ENCODE data around the gene SEC31B.

The SEC31B gene

DNA sequence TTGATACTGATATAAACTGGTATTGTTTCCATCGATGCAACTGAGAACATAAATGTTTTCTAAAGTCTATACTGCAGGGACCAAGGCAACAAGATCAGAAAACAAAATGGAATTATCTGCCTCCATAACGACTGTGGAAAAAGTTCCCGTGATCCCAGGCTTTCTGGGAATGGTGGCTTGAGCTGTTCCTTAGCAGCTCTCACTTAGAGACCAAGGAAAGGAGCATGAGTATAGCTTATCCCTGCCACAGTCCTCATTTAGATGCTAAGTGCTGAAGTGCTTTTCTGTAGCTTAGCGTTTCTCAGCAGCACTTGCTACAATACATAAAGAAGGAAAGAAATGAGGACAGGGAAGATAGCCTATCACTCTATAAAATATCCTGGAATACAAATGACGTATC is 51.3 kb downstream of the SEC31B start:
- Histone ChIP-seq H3K9me3 (no peaks in the 10 kb centered on the region), H3K36me3 (no peaks in the 10 kb centered on the region), H3K4me3 (ENCODE audit: low read depth, low read length) (no peak overlapping the region), H3K27me3 (peaks cover 30% of the 10 kb centered on the region), H3K4me1 (no peaks in the 10 kb centered on the region)
- TF ChIP-seq, protein P1, sequence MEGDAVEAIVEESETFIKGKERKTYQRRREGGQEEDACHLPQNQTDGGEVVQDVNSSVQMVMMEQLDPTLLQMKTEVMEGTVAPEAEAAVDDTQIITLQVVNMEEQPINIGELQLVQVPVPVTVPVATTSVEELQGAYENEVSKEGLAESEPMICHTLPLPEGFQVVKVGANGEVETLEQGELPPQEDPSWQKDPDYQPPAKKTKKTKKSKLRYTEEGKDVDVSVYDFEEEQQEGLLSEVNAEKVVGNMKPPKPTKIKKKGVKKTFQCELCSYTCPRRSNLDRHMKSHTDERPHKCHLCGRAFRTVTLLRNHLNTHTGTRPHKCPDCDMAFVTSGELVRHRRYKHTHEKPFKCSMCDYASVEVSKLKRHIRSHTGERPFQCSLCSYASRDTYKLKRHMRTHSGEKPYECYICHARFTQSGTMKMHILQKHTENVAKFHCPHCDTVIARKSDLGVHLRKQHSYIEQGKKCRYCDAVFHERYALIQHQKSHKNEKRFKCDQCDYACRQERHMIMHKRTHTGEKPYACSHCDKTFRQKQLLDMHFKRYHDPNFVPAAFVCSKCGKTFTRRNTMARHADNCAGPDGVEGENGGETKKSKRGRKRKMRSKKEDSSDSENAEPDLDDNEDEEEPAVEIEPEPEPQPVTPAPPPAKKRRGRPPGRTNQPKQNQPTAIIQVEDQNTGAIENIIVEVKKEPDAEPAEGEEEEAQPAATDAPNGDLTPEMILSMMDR (IDR thresholded peaks at IDR 0.05; ENCODE audit: low read depth, low read length) = no peak
- DNase-seq = no peak

DNA sequence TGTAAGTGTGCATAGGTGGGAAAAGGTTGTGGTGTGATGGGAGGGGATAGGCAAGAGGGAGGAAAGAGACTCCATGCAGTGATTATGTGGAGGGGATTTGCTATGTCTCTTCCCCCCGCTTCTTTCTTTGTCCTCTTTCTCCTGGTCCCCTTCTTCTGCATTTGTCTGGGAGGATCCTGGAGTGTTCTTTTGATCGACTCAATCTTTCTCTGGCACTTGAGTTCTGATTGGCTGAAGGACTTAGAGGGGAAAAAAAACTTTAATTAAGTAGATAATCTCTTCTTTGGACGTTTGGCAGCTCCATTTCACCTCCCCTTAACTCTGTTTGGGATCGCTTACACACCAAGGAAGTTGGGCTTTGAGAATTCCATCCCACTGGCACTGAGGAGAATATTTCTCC is 57.0 kb downstream of the SEC31B start, which contains the start of gene WNT8B:
Gene WNT8B (plus strand): TSS at position 301 of the 400 bp plus-strand sequence. CDS start 160 bp downstream, outside the sequence.
- no peaks in the 10 kb centered on the region for H3K36me3 ChIP-seq
- DNase-seq = no peak
- no peak within 1 kb of the TSS for H3K4me3 ChIP-seq (ENCODE audit: low read depth, low read length)
- TF ChIP-seq, protein P1 (IDR thresholded peaks at IDR 0.05; ENCODE audit: low read depth, low read length) = no peak
- peaks cover 46% of the 10 kb centered on the region for H3K27me3 ChIP-seq
- H3K9me3 ChIP-seq = no peaks in the 10 kb centered on the region
- H3K4me1 ChIP-seq = no peaks in the 10 kb centered on the region

DNA sequence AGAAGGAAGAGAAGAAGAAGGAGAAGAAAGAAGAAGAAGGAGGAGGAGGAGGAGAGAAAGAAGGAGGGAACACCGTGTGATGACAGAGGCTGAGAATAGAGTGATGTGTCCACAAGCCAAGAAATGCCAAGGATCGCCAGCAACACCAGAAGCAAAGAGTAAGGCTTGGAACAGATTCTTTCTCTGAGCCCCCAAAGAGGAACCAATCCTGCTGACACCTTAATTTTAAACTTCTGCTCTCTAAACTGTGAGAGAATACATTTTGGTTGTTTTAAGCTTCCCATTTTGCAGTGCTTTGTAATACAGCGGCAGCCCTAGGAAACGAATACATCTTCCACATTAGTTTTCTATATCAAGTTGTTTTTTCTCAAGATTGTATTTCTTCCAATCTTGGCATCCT is 70.7 kb downstream of the SEC31B start:
- DNase-seq = no peak
- no peaks in the 10 kb centered on the region for H3K36me3 ChIP-seq
- no peaks in the 10 kb centered on the region for H3K4me1 ChIP-seq
- TF ChIP-seq, protein P1 (IDR thresholded peaks at IDR 0.05; ENCODE audit: low read depth, low read length) = no peak
- H3K27me3 ChIP-seq = peaks cover 4% of the 10 kb centered on the region; the same call in 1 of the 2 replicates
- H3K4me3 ChIP-seq (ENCODE audit: low read depth, low read length) = no peak overlapping the region
- H3K9me3 ChIP-seq = no peaks in the 10 kb centered on the region

DNA sequence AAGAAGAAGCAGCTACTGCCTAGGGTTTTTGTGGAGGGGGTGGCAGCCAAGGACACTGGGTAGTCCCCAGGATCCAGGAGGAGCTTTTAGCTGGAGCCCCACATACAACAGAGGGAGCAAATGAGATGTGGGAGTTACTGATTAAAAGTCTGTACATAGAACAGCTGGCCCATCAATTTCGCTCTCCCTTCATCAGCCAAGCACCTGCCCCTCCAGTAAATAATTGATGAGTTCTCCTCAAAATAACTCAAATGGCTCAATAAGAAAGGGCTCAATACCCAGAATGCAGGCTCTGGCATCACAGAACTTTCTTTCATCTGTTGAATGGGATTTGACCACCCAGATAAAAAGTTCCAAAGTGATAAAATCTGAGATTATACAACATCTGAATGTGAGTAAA is 72.0 kb downstream of the SEC31B start:
- 0 out of 2 replicates have a peak, but pooled peaks cover 4% of the 10 kb centered on the region for H3K27me3 ChIP-seq
- TF ChIP-seq, protein P1 (IDR thresholded peaks at IDR 0.05; ENCODE audit: low read depth, low read length) = no peak
- H3K36me3 ChIP-seq = no peaks in the 10 kb centered on the region
- no peaks in the 10 kb centered on the region for H3K9me3 ChIP-seq
- no peaks in the 10 kb centered on the region for H3K4me1 ChIP-seq
- no peak for DNase-seq
- no peak overlapping the region for H3K4me3 ChIP-seq (ENCODE audit: low read depth, low read length)

DNA sequence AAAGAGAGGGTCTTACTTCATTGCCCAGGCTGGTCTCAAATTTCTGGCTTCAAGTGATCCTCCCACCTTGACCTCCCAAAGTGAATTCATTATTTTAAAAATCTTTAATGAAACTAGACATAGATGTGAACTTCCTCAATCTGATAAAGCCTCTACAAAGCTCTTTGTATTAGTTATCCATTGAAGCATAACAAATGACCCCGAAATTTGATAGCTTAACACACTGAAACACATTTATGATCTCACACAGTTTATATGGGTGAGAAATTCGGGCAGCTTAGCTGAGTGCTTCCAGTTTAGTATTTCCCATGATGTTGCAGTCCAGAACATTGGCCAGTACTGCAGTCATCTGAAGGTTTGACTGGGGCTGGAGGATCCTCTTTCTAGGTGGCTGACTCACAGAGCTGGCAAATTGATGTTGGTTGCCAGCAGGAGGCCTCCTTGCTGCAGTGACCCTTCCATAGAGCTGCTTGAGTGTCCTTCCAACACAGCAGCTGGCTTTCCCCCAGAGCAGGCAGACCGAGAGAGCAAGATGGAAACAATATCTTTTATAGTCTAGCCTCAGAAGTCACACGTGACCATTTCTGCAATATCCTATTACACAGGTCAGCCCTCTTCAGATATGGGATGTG is 73.4 kb downstream of the SEC31B start:
- TF ChIP-seq, protein P1 (IDR thresholded peaks at IDR 0.05; ENCODE audit: low read depth, low read length) = peak; percentile 23; the same call in 1 of the 2 replicates
- no peak for DNase-seq

DNA sequence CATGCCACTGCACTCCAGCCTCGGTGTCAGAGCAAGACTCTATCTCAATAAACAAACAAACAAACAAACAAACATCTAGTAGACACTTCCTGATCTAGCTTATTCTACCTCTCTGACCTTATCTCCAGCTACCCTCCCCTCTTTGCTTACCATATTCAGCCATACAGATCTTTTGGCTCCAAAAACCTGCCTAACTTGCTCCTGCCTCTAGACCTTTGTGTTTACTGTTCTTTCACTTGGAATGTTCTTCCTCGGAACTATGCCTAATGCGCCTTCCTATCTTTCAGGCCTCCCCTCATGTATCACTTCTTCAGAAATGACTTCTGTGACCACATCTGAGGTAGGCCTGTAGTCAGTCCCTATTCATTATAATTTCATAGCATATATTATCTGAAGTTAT is 77.1 kb downstream of the SEC31B start:
- H3K9me3 ChIP-seq = no peaks in the 10 kb centered on the region
- no peaks in the 10 kb centered on the region for H3K4me1 ChIP-seq
- H3K27me3 ChIP-seq = no peaks in the 10 kb centered on the region
- no peaks in the 10 kb centered on the region for H3K36me3 ChIP-seq
- H3K4me3 ChIP-seq (ENCODE audit: low read depth, low read length) = no peak overlapping the region
- TF ChIP-seq, protein P1 (IDR thresholded peaks at IDR 0.05; ENCODE audit: low read depth, low read length) = no peak
- no peak for DNase-seq

More for the DNA sequence above, 73.4 kb downstream of the SEC31B start:
- Histone ChIP-seq H3K9me3 (no peaks in the 10 kb centered on the region), H3K27me3 (0 out of 2 replicates have a peak, but pooled peaks cover 4% of the 10 kb centered on the region), H3K36me3 (no peaks in the 10 kb centered on the region), H3K4me1 (no peaks in the 10 kb centered on the region), H3K4me3 (ENCODE audit: low read depth, low read length) (no peak overlapping the region)
